Loucy (cell line): ENCODE data around the gene ATG10.

Source experiments
- H2AFZ ChIP-seq: fragments of 200-600 bp; sonication (generic); 2 replicates; pipeline ENCODE4 v1.6.0; 2016; ENCODE audit warnings: antibody characterized with exemption, mild to moderate bottlenecking, low read length, moderate library complexity
- H3F3A ChIP-seq: fragments of 200-600 bp; 2 replicates; pipeline ENCODE4 v1.6.0; 2016; ENCODE audit warnings: antibody characterized with exemption, low read depth, mild to moderate bottlenecking
- H3K27me3 ChIP-seq: fragments of 200-600 bp; sonication (generic); 2 replicates; pipeline ENCODE4 v1.6.1; 2014; ENCODE audit warnings: low read length, mild to moderate bottlenecking; ENCODE audit not compliant: insufficient read depth, poor library complexity, severe bottlenecking
- H3K36me3 ChIP-seq: fragments of 200-600 bp; sonication (generic); 2 replicates; pipeline ENCODE4 v1.6.1; 2016; ENCODE audit warnings: low read length; ENCODE audit not compliant: insufficient read depth
- H3K4me1 ChIP-seq: fragments of 200-600 bp; sonication (generic); 2 replicates; pipeline ENCODE4 v1.5.1; 2014; ENCODE audit warnings: low read length, mild to moderate bottlenecking; ENCODE audit not compliant: insufficient read depth, poor library complexity, severe bottlenecking
- H3K4me2 ChIP-seq: fragments of 200-600 bp; sonication (generic); 2 replicates; pipeline ENCODE4 v1.6.0; 2014; ENCODE audit warnings: antibody characterized with exemption, low read length, low read depth, mild to moderate bottlenecking; ENCODE audit not compliant: poor library complexity, severe bottlenecking
- H3K4me3 ChIP-seq: fragments of 200-600 bp; sonication (generic); 2 replicates; pipeline ENCODE4 v1.5.1; 2014; ENCODE audit warnings: low read length, mild to moderate bottlenecking, mixed read lengths; ENCODE audit not compliant: poor library complexity, severe bottlenecking
- H3K79me2 ChIP-seq: fragments of 200-600 bp; sonication (generic); 2 replicates; pipeline ENCODE4 v1.6.1; 2014; ENCODE audit warnings: low read length; ENCODE audit not compliant: insufficient read depth
- H3K9ac ChIP-seq: fragments of 200-600 bp; sonication (generic); 2 replicates; pipeline ENCODE4 v1.6.0; 2014; ENCODE audit warnings: mild to moderate bottlenecking, low read depth, low read length, moderate library complexity; ENCODE audit not compliant: poor library complexity, severe bottlenecking
- H3K9me2 ChIP-seq: fragments of 200-600 bp; sonication (generic); replicated peaks from 2 replicates; pipeline ENCODE4 v1.6.1; 2016; ENCODE audit warnings: low read depth, low read length, mixed read lengths
- H3K9me3 ChIP-seq: fragments of 200-600 bp; sonication (generic); 2 replicates; pipeline ENCODE4 v1.6.1; 2014; ENCODE audit warnings: mild to moderate bottlenecking, antibody characterized with exemption, low read length, low read depth; ENCODE audit not compliant: insufficient read depth
- H4K20me1 ChIP-seq: fragments of 200-600 bp; sonication (generic); 2 replicates; pipeline ENCODE4 v1.6.0; 2014; ENCODE audit warnings: antibody characterized with exemption, low read length, mild to moderate bottlenecking; ENCODE audit not compliant: insufficient read depth, poor library complexity, severe bottlenecking
- EZH2phosphoT487 ChIP-seq: fragments of 200-600 bp; IDR thresholded peaks from 2 replicates; pipeline ENCODE4 v1.6.1; 2018; ENCODE audit warnings: antibody characterized with exemption, mild to moderate bottlenecking, moderate library complexity, borderline replicate concordance
- TF ChIP-seq, protein P1 (sequence below): fragments of 200-600 bp; sonication (generic); conservative IDR thresholded peaks from 2 replicates; pipeline ENCODE4 v1.5.1; 2014; ENCODE audit warnings: mild to moderate bottlenecking, antibody characterized with exemption, low read length

Gene ATG10

DNA sequence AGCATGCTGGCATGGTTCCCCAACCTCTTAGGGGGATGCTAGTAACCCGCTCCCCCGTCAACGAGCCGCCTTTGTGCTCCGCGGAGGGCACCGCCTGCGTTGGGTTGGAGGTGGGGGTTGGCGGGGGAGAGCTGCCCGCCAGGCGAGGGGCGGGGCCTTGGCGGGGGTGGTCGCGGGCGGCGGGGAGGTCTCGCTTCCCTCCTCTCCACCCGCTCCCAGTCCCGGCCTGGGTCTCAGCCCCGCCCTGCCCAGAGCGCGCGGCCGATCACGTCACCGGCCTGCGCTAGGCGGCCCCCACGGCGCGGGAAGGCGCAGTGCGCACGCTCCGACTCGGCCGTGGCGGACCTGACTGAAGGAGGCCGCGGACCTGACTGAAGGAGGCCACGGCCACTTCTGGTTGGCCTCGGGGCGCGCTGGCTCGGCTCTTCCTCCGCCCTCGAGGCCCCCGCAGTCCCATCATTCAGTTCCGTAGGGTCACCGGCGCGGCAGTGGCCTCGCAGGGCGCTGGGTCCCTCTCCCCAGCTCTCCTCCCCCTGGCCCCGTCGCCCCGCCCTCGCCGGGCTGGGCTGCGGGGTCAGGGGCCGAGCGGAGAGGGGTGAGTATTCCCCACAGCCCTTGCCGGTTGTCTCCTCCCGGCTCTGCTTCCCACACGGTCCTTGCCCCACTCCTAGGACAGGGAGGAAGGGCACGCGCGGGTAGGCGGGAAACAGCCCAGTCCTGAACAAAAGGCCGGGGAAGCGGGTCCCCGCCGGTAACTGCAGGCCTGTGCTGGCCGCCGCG lies at the start of gene ATG10:
Gene ATG10, plus strand, starts transcription at position 312 of the 780 bp plus-strand sequence. CDS start 15,548 bp downstream, outside the sequence.
- Histone ChIP-seq H3K9ac (peak within 1 kb of the TSS; percentile 99), H3K79me2 (peaks cover 27% of the 10 kb centered on the region), H3K9me3 (no peaks in the 10 kb centered on the region), H3K4me3 (peak within 1 kb of the TSS; percentile 100), H2AFZ (peak within 1 kb of the TSS; percentile 97), H3F3A (no peaks in the 10 kb centered on the region), H3K9me2 (no peaks in the 10 kb centered on the region), H3K4me2 (peak within 1 kb of the TSS; percentile 98), H4K20me1 (no peaks in the 10 kb centered on the region), H3K4me1 (peaks cover 49% of the 10 kb centered on the region), H3K36me3 (no peaks in the 10 kb centered on the region), H3K27me3 (no peaks in the 10 kb centered on the region)
- TF ChIP-seq, protein P1, sequence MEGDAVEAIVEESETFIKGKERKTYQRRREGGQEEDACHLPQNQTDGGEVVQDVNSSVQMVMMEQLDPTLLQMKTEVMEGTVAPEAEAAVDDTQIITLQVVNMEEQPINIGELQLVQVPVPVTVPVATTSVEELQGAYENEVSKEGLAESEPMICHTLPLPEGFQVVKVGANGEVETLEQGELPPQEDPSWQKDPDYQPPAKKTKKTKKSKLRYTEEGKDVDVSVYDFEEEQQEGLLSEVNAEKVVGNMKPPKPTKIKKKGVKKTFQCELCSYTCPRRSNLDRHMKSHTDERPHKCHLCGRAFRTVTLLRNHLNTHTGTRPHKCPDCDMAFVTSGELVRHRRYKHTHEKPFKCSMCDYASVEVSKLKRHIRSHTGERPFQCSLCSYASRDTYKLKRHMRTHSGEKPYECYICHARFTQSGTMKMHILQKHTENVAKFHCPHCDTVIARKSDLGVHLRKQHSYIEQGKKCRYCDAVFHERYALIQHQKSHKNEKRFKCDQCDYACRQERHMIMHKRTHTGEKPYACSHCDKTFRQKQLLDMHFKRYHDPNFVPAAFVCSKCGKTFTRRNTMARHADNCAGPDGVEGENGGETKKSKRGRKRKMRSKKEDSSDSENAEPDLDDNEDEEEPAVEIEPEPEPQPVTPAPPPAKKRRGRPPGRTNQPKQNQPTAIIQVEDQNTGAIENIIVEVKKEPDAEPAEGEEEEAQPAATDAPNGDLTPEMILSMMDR: no peak
- no peak for TF ChIP-seq EZH2phosphoT487

DNA sequence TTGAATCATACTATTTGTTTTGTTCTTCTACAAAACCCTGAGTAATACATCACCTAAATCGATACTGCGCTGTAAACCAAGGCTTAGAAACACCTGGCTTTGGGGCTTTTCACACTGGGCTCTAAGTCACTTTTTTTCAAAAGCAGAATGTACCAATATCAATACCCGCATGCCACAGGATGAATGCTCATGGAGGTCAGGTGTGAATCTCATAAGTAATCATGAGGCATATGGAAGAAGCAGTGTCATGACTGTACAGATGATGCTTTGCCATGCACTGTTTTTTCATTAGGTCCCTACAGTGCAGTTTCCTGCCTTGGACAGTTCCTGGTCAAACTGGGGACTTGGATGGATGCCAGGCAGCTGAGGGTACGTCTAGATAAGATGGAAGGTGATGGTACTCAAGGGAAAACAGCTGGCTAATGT lies 49.0 kb upstream of the ATG10 start:
- no peak overlapping the region for H3K9ac ChIP-seq
- H3K9me2 ChIP-seq: no peaks in the 10 kb centered on the region
- H3K79me2 ChIP-seq: no peaks in the 10 kb centered on the region
- H4K20me1 ChIP-seq: no peaks in the 10 kb centered on the region
- no peak overlapping the region for H2AFZ ChIP-seq
- H3K4me1 ChIP-seq: no peaks in the 10 kb centered on the region
- H3K36me3 ChIP-seq: no peaks in the 10 kb centered on the region
- H3F3A ChIP-seq: no peaks in the 10 kb centered on the region
- TF ChIP-seq EZH2phosphoT487: no peak
- H3K4me2 ChIP-seq: no peak overlapping the region
- H3K9me3 ChIP-seq: no peaks in the 10 kb centered on the region
- no peaks in the 10 kb centered on the region for H3K27me3 ChIP-seq
- no peak overlapping the region for H3K4me3 ChIP-seq

DNA sequence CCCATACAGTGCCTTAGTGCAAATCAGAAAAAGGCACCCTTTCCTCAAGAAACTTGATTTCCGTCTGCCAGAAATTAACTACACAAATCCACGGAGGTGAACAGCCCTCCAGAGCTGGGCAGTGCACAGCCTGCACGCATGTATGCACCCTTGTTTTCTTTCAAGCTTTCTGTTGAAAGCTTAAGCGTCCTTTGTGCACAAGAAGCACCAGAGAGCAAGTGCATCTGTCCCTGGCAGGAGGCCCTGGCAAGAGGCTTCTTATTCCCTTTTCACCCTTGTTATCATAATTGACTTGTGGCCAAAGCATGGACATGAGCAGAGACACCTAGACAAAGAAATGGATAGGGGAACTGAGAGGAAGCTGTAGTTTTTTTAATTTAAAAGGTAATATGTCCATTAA lies 47.4 kb upstream of the ATG10 start:
- no peaks in the 10 kb centered on the region for H4K20me1 ChIP-seq
- no peaks in the 10 kb centered on the region for H3K27me3 ChIP-seq
- no peaks in the 10 kb centered on the region for H3K9me2 ChIP-seq
- no peak overlapping the region for H3K4me2 ChIP-seq
- no peak overlapping the region for H2AFZ ChIP-seq
- H3K9me3 ChIP-seq: no peaks in the 10 kb centered on the region
- no peak overlapping the region for H3K9ac ChIP-seq
- H3K4me1 ChIP-seq: no peaks in the 10 kb centered on the region
- H3K4me3 ChIP-seq: no peak overlapping the region
- no peaks in the 10 kb centered on the region for H3F3A ChIP-seq
- TF ChIP-seq, protein P1: no peak
- TF ChIP-seq EZH2phosphoT487: no peak
- H3K36me3 ChIP-seq: no peaks in the 10 kb centered on the region
- H3K79me2 ChIP-seq: no peaks in the 10 kb centered on the region
